GM21367 (cell line): ENCODE measurements around the gene HSF4.

Experiments used
- ATAC-seq: cut with Tn5 transposase; IDR thresholded peaks from one replicate; pipeline ENCODE4 v1.9.1; 2021; ENCODE audit not compliant: unreplicated experiment

The HSF4 gene

GRCh38 chr16:67199808-67200198 is 35.3 kb downstream of the HSF4 start:
- no peak for ATAC-seq

- ATAC-seq: no peak
Measured at GRCh38 chr16:67200491-67200890, 35.9 kb downstream of the HSF4 start.

GRCh38 chr16:67201411-67202345 is 37.1 kb downstream of the HSF4 start:
- ATAC-seq: no peak

DNA sequence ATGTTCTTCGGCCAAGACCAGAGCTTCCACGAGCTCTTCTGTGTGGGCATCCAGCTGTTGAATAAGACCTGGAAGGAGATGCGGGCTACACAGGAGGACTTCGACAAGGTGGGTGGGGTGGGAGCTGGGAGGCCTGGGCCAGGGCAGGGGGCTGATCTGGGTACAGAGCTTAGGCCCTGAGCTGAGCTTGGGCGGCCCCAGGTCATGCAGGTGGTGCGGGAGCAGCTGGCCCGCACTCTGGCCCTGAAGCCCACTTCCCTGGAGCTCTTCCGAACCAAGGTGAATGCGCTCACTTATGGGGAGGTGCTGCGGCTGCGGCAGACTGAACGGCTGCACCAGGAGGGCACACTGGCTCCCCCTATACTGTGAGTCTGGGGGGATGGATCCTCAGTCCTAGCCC is 37.9 kb downstream of the HSF4 start:
- no peak for ATAC-seq

GRCh38 chr16:67202956-67203493 is 38.5 kb downstream of the HSF4 start:
- ATAC-seq: no peak

DNA sequence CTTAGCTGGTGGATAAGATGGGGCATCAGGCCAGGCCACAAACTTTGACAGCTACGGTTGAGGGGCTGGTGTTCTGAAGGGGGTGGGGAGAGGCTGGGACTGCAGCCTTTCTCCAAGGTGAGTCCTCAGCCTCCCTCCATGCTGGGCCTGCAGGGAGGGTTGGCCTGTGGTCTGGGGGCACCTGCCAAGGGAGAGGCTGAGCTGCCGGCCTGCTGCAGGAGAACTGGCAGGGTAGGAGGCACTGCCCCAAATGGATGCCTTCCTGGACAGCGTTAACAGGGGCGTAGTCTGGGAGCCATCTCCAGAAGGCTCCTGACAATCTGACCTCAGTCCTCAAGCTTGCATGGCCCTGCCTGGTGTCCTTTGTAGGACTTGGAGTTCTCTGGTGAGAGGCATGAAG is 39.5 kb downstream of the HSF4 start:
- ATAC-seq: no peak

DNA sequence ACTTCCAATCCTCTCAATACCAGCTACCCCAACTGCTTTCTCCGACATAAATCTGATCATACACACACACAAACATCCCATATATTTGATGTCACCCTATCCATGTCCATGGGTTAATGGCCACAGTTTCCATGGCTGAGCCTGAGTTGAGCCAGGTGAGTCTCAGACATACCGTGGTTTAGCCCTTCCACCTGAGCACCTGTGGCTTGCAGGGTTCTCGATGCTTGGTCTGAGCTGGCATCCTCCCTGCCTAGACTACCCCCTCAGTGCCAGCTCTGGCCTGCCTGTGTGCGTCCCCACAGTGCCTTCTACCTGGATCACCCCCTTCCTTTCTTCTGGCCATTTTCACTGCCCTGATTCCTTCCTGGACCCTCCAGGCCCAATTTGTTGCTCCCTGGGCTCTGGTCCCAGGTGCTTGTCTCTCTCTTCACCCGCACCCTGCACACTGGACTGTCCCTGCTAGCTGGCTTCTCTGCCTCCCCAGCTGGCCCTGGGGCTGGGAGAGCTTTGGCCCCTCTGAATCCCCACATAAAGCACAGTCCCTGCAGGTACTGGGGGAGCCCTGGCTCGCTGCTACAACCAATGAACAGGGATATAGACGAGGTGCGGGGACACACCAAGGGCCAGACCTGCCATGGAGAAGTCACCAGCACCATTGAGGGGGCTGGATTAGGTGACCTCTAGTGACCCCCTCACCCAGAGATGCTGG is 41.7 kb downstream of the HSF4 start:
- no peak for ATAC-seq

DNA sequence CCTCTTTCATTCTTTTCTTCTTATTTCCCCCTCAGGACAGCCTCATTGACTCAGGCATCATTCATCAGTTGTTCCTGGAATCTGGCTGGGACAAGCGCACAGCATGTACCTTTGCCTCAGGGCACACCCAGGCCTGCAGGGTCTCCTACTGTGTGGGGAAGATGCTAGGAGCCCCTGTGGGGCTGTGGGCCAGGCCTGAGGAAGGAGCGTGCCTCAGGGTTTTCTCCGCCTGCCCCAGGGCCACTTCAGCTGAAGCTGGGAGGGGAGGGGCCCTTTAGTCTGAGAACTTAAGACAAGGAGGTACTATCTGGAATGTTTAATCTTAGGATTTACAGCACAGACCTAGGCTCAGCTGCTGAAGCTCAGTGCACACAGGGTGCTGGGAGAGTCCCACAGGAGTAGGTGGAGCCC is 42.3 kb downstream of the HSF4 start:
- no peak for ATAC-seq

DNA sequence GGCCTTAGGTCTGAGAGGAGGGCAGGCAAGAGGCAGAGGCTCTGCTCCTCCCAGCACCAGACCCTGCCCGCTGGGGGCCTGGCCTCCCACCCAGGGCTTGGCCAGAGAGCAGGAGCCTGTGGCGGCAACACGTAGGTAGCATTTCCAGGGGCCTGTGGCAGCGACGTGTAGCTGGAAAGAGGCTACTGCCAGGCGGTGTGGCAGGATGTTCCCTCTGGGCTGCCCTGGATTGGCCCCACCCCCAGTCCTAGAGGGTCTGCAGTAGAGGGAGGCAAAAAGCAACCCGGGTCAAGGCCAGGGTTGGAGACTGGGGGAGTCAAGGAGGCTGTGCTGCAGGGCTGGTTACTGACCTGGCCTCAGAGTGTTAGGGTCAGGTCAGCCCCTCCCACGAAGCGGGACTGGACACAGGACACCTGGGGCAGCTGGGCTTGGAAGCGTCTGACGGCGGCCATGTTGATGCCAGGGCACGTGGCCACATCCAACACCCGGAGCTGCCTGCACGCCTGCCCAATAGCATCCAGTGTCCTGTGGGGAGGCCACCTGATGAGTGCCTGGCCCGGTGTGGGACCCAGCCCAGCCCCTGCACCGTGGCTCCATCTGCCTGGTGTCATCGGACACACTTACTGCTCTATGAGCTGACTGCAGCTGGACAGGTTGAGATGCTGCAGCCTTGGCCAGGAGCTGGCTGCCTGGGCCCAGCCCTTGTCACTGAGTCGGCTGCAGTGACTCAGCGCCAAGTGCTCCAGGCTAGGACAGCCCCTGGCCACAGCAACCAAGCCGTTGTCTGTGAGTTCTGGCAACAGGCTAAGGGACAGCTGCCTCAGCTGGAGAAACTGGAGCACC is 42.9 kb downstream of the HSF4 start:
- ATAC-seq: no peak

- no peak for ATAC-seq
Measured at GRCh38 chr16:67208154-67208896, 43.8 kb downstream of the HSF4 start.

GRCh38 chr16:67209565-67209964 is 45.0 kb downstream of the HSF4 start:
- ATAC-seq: no peak

DNA sequence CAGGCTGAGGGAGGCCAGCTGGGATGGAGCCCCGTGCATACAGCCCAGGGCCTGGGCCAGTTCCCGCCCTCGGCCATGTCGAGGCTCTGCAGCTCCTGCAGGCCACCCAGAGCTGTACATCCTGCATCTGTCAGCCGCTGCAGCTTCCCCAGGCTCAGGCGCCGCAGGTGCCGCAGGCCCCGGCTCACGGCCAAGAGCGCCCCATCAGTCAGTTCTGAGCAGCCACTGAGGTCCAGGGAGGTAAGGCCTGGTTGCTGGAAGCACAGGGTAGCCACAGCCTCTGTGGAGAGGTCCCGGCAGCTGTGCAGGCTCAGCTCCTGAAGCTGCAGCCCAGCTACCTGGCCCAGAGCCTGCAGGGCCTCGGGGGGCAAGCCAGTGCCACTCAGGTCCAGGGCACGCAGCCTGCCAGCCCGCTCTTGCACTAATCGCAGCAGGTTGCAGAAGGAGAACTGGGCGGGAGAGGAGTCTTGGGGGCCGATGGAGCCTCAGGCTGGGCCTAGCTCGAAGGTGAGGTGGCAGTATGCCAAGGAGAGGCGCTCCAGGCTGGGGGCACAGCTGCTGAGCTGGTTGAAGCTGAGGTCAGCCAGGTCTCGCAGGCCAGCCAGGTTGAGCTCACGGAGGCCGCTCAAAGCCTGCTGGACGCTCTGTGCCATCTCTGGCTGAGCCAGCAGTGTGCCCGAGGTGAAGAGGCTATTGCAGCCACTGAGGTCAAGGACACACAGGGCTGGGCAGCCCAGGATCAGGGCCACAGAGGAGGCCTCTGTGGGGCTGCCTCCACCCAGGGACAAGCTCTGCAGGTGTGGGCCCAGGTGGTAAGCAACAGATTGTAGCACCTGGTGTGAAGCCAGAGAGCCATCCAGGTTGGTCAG is 45.8 kb downstream of the HSF4 start:
- no peak for ATAC-seq

DNA sequence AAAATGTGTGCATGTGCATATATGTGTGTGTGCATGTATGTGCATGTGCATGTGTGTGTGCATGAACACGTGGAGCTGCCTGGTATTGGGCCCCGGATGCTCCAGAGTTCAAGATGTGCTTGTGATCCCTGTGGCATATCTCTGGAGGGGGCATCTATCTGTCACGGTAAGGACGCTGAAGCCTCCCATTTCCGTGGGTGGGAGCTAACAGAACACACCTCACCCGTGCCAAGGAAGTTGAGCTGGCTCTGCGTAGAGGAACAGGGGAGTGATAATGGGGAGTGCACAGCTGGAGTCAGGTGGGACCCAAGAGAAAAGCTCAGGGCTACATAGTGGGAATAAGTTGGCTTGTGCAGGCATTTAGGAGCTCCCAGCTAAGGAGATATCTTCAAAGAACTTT is 47.1 kb downstream of the HSF4 start:
- ATAC-seq: no peak

DNA sequence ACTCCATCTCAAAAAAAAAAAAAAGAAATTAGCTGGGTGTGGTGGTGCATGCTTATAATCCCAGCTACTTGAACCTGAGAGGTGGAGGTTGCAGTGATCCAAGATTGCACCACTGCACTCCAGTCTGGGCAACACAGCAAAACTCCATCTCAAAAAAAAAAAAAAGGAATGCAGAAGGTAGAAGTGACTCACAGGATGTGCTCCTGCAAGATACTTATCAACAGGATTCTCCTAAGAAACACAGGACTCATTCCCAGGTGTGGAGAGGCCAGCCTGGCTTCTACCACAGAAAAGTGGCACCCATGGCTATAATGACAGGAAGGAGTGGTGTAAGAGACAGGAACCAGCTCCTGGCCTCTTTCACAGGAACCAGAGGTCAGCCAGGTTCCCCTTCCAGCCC is 48.2 kb downstream of the HSF4 start:
- ATAC-seq: no peak

GRCh38 chr16:67213197-67214019 is 48.9 kb downstream of the HSF4 start:
- no peak for ATAC-seq

GRCh38 chr16:67215706-67216105 is 51.2 kb downstream of the HSF4 start:
- no peak for ATAC-seq

- no peak for ATAC-seq
Measured at GRCh38 chr16:67216612-67217490, 52.3 kb downstream of the HSF4 start.
